MM.1S (cell line): Measurements from ENCODE around the gene CDH1.

ENCODE experiments used
- CTCF ChIP-seq: fragments of 300-600 bp; sonication (generic); IDR thresholded peaks from 2 replicates; pipeline ENCODE4 v1.5.1; 2016; ENCODE audit warnings: antibody characterized with exemption, low read length, mixed read lengths
- EZH2 ChIP-seq: fragments of 300-600 bp; sonication (generic); optimal IDR thresholded peaks from 2 replicates; pipeline ENCODE3; 2017; ENCODE audit warnings: low read depth, mild to moderate bottlenecking, antibody characterized with exemption, low read length, mixed read lengths
- EZH2phosphoT487 ChIP-seq: fragments of 300-600 bp; sonication (generic); IDR thresholded peaks from 2 replicates; pipeline ENCODE4 v1.6.1; 2018; ENCODE audit warnings: antibody characterized with exemption, low read length

DNA sequence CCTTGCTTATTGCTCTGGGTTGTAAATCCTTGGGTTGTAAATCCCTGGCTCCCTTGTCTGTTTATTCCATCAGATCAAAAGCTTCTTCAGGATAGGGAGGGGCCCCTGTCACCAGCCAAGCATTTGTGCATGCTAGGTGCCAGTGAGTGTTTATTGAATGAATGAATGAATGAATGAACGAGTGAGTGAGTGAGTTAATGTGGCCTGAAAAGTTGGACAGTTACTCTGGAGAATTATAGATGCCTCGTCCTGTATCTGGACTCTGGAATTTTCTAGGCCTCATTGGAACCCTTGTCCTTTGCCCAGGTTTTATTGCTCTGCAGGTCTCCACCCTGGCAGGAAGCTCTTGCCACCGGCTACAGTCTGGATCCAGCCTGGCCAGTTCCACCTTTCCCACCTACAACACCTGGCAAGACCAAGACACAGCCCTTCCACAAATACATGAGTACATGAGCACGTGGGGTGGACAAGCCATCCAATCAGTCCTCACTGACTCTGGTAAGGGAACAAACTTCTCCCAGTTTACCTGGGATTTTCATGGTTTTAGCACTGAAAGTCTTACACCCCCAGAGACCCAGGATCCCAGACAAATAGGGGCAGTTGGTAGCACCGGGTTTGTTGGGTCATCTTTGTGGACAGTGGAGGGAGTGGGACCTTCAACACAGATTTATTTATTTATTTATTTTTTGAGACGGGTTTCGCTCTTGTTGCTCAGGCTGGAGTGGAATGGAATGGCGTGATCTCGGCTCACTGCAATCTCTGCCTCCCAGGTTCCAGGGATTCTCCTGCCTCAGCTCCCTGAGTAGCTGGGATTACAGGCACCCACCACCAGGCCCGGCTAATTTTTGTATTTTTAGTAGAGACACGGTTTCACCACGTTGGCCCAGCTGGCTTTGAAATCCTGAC, 14.7 kb upstream of the CDH1 start:
- TF ChIP-seq CTCF, result no peak
- TF ChIP-seq EZH2phosphoT487, result no peak
- TF ChIP-seq EZH2, result no peak
